Endothelial cell of umbilical vein (primary cell): ENCODE data around the gene USB1. TPM values are rescaled to one million over a fixed set of nuclear protein-coding genes. Genes with fewer than 3 reads are reported as not detected.

Source experiments
- BruUV-seq: library from RNA; stranded (reverse); fragments of 400-500 nt; replicated peaks from 2 replicates; lab custom pipeline; 2021; lab: Mats Ljungman, UMichigan
- CTCF ChIA-PET: fragments of 300-600, 350-600 bp; sonication (Branson Sonifier 250); formaldehyde crosslinking; loops from one replicate; lab custom pipeline; 2021; ENCODE audit warnings: antibody characterized with exemption, inconsistent platforms; lab: Charles Lee
- POLR2A ChIA-PET: fragments of 300-600, 350-600 bp; sonication (Branson Sonifier 250); formaldehyde crosslinking; loops from one replicate; lab custom pipeline; 2021; ENCODE audit warnings: antibody characterized with exemption, inconsistent platforms; lab: Charles Lee
- DNase-seq: peaks from one replicate; pipeline ENCODE4 v3.0.0-alpha.2; 2011; ENCODE audit warnings: low read depth, low spot score
- FAIRE-seq: peaks from 2 replicates; lab custom pipeline; 2011; peaks lifted over from hg19 to GRCh38; lab: Jason Lieb, UNC
- H2AFZ ChIP-seq: 2 replicates; pipeline ENCODE4 v1.6.0; 2012; ENCODE audit warnings: low read depth, low read length, control low read depth, inconsistent platforms
- H3K27ac ChIP-seq: 2 replicates; pipeline ENCODE4 v1.5.1; 2011; ENCODE audit warnings: low read depth, mild to moderate bottlenecking, control low read depth, low read length, moderate library complexity; ENCODE audit not compliant: insufficient read depth
- H3K27me3 ChIP-seq, 2 experiments: 2 replicates each; pipeline versions ENCODE4 v1.6.0 to v1.6.1; 2011; ENCODE audit warnings: low read length in 2 of 2, mixed read lengths in 1 of 2; ENCODE audit not compliant: control insufficient read depth in 2 of 2, insufficient read depth in 2 of 2
- H3K36me3 ChIP-seq, 2 experiments: 2 replicates in 1 of 2; 3 replicates in 1 of 2; pipeline ENCODE4 v1.5.1; 2011; ENCODE audit warnings: low read length in 2 of 2, mild to moderate bottlenecking in 1 of 2, moderate library complexity in 1 of 2; ENCODE audit not compliant: control insufficient read depth in 2 of 2, insufficient read depth in 2 of 2; ENCODE audit errors: extremely low read depth in 1 of 2
- H3K4me1 ChIP-seq: 3 replicates; pipeline ENCODE4 v1.5.1; 2011; ENCODE audit warnings: mild to moderate bottlenecking, low read length; ENCODE audit not compliant: control insufficient read depth, insufficient read depth; ENCODE audit errors: extremely low read depth
- H3K4me2 ChIP-seq: 2 replicates; pipeline ENCODE4 v1.6.1; 2011; ENCODE audit warnings: low read length, control low read depth, mixed read lengths; ENCODE audit not compliant: insufficient read depth
- H3K4me3 ChIP-seq, 3 experiments: fragments of 200-600 bp in 1 of 3; sonication (generic), shearing (Covaris generic) in 1 of 3; replicated peaks in 1 of 3; 2 replicates each; pipeline ENCODE4 v1.5.1; 2011 to 2016; ENCODE audit warnings: control low read depth in 3 of 3, low read length in 3 of 3, mild to moderate bottlenecking in 2 of 3, inconsistent platforms in 1 of 3, low read depth in 1 of 3, moderate library complexity in 1 of 3; ENCODE audit not compliant: insufficient read depth in 1 of 3
- H3K79me2 ChIP-seq: 2 replicates; pipeline ENCODE4 v1.6.0; 2012; ENCODE audit warnings: low read length, inconsistent platforms; ENCODE audit not compliant: control insufficient read depth, insufficient read depth
- H3K9ac ChIP-seq: replicated peaks from 2 replicates; pipeline ENCODE3; 2011; ENCODE audit warnings: low read length, control low read depth; ENCODE audit not compliant: insufficient read depth; ENCODE audit errors: extremely low read depth
- H3K9me1 ChIP-seq: replicated peaks from 3 replicates; pipeline ENCODE4 v1.6.0; 2011; ENCODE audit warnings: mild to moderate bottlenecking, low read length; ENCODE audit not compliant: control insufficient read depth, insufficient read depth; ENCODE audit errors: extremely low read depth
- H3K9me3 ChIP-seq: replicated peaks from 2 replicates; pipeline ENCODE4 v1.5.1; 2012; ENCODE audit warnings: low read length, inconsistent platforms; ENCODE audit not compliant: control insufficient read depth, insufficient read depth
- H4K20me1 ChIP-seq: replicated peaks from 2 replicates; pipeline ENCODE3; 2011; ENCODE audit warnings: mild to moderate bottlenecking, low read length; ENCODE audit not compliant: control insufficient read depth, insufficient read depth; ENCODE audit errors: extremely low read depth
- EZH2 ChIP-seq: IDR thresholded peaks from 2 replicates; pipeline ENCODE4 v1.6.1; 2012; ENCODE audit warnings: borderline replicate concordance, low read depth, mild to moderate bottlenecking, moderate library complexity, low read length, inconsistent platforms; ENCODE audit not compliant: severe bottlenecking
- FOS ChIP-seq: IDR thresholded peaks from 2 replicates; pipeline ENCODE4 v1.6.1; 2011; ENCODE audit warnings: mild to moderate bottlenecking, low read length, moderate library complexity, borderline replicate concordance; ENCODE audit not compliant: insufficient read depth
- GATA2 ChIP-seq: IDR thresholded peaks from 2 replicates; pipeline ENCODE4 v1.7.0; 2011; ENCODE audit warnings: low read depth, mild to moderate bottlenecking, moderate library complexity, mixed read lengths, low read length; ENCODE audit not compliant: insufficient read length, insufficient read depth
- JUN ChIP-seq: IDR thresholded peaks from 2 replicates; pipeline ENCODE4 v1.6.1; 2011; ENCODE audit warnings: borderline replicate concordance, low read depth; ENCODE audit not compliant: insufficient read length, insufficient read depth
- MYC ChIP-seq: IDR thresholded peaks from one replicate; pipeline ENCODE4 v1.6.1; 2011; ENCODE audit warnings: mild to moderate bottlenecking, low read depth, low read length
- POLR2A ChIP-seq: IDR thresholded peaks from 2 replicates; pipeline ENCODE4 v1.6.1; 2012; ENCODE audit warnings: low read depth, mild to moderate bottlenecking, control low read depth, low read length
- POLR2AphosphoS5 ChIP-seq: IDR thresholded peaks from 2 replicates; pipeline ENCODE4 v1.6.1; 2012; ENCODE audit warnings: low read depth, mild to moderate bottlenecking, control low read depth, low read length, moderate library complexity; ENCODE audit not compliant: insufficient read depth
- dilution Hi-C: fragments of 300-500 bp; cut with MboI; formaldehyde crosslinking; loops from one replicate; pipeline ENCODE4 v1.15.0; 2019; ENCODE audit warnings: low sequenced_read_pairs; ENCODE audit not compliant: extremely low pct_ligation_motif_present
- intact Hi-C: fragments of 100-400 bp; cut with micrococcal nuclease; formaldehyde crosslinking; loops from one replicate; pipeline ENCODE4 v1.10.0; 2022
- polyA plus RNA-seq, 4 experiments: library from polyadenylated mRNA; depleted of rRNA in 3 of 4; stranded (reverse) in 3 of 4; unstranded in 1 of 4; fragments of >200 nt; gene quantifications; 2 replicates each; pipeline versions ENCODE4 v1.2.1 to v1.2.3, GENCODE V29; 2011 to 2012; ENCODE audit warnings: missing spikeins in 1 of 4
- total RNA-seq: library from RNA; stranded (reverse); gene quantifications from 2 replicates; pipeline ENCODE4 v1.2.3, GENCODE V29; 2021
- TF ChIP-seq, protein P1 (sequence below), 2 donors: IDR thresholded peaks; 1 replicate in 1 of 2; 2 replicates in 1 of 2; pipeline ENCODE4 v1.5.1; 2011; ENCODE audit warnings: low read length in 2 of 2, mild to moderate bottlenecking in 2 of 2, moderate library complexity in 2 of 2, control low read depth in 1 of 2, inconsistent platforms in 1 of 2, low read depth in 1 of 2; ENCODE audit not compliant: insufficient read depth in 1 of 2; ENCODE audit errors: extremely low read depth in 1 of 2
- TF ChIP-seq, protein P2 (sequence below): IDR thresholded peaks from 2 replicates; pipeline ENCODE4 v1.6.1; 2011; ENCODE audit not compliant: insufficient read depth, insufficient read length

The USB1 gene
- total and polyA plus RNA-seq, 2 donors (not counting 3 experiments of a cell fraction or from before 2014, with no cell fraction given), result 64.6 to 83.8 TPM

DNA sequence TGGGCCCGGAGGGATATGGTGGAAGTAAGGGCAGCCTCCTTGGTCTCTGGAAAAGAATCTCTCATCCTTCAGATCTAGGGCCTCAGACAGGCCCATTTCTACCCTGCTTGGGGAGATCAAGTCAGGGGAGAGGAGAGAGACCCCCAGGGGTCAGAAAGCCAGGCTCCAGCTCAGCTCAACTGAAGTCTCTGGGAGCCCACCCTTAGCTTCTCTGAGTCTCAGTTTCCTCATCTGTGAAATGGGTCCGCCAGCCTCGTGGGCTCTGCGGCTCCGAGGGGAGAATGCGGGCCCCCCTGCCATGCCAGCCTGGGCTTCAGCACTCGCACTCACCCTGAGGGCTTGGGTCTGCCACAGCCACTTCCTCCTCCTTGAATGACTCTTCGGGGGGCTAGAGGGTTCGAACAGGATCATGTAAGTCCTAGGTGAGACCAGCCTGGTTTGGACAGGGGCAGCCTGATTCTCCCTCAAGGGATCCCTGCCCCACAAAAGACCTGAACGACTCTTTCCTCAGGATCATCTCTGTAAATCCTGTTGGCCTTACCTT is 37.0 kb upstream of the USB1 start:
- no peak overlapping the region for H3K27ac ChIP-seq
- H3K4me3 ChIP-seq, result no peak overlapping the region
- POLR2A ChIA-PET, result no interaction called here
- no peaks in the 10 kb centered on the region for H3K79me2 ChIP-seq
- no peaks in the 10 kb centered on the region for H3K9me1 ChIP-seq
- TF ChIP-seq JUN, result no peak
- no peak for TF ChIP-seq POLR2AphosphoS5
- H3K27me3 ChIP-seq, result no peaks in the 10 kb centered on the region
- no peaks in the 10 kb centered on the region for H4K20me1 ChIP-seq
- H3K36me3 ChIP-seq, result no peaks in the 10 kb centered on the region
- CTCF ChIA-PET, result no interaction called here
- H3K4me2 ChIP-seq, result no peak overlapping the region
- dilution Hi-C loops (no loop called here), intact Hi-C loops (no loop called here)
- no peak for DNase-seq
- FAIRE-seq, result no peak
- no peak overlapping the region for H2AFZ ChIP-seq
- no peaks in the 10 kb centered on the region for H3K9me3 ChIP-seq
- BruUV-seq, result no TSS peak
- H3K9ac ChIP-seq, result no peak overlapping the region
- no peaks in the 10 kb centered on the region for H3K4me1 ChIP-seq

DNA sequence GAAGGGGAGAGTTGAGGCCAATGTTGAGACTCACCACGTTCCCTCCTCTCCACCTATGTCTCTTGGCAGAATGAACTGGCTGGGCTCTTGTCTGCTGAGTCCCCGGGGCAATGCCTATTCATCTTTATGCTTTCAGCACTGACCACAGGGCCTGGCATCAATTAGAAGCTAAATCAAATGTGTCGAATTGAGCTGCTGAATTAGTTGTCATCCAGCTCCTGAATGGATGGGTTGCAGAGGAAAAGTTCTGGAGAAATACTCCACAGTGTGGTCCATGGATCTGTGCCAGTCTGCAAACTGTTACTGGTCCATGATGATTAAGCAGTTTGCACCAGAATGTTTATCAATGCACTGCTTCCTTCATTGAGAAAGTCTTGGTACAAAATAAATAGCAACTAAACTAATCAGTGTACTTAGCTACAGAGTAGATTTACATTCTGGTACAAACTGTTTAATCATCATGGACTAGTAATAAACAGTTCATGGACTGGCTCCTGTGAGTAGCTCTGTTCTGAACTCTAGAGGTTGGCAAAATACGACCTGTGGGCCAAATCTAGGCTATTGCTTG is 34.9 kb upstream of the USB1 start:
- no TSS peak for BruUV-seq
- no peaks in the 10 kb centered on the region for H3K4me1 ChIP-seq
- H3K9me3 ChIP-seq, result no peaks in the 10 kb centered on the region
- no peaks in the 10 kb centered on the region for H3K36me3 ChIP-seq
- FAIRE-seq, result no peak
- no peak overlapping the region for H2AFZ ChIP-seq
- DNase-seq, result no peak
- H3K4me3 ChIP-seq, result no peak overlapping the region
- POLR2A ChIA-PET, result no interaction called here
- no peaks in the 10 kb centered on the region for H4K20me1 ChIP-seq
- H3K9ac ChIP-seq, result no peak overlapping the region
- no peak overlapping the region for H3K27ac ChIP-seq
- no peaks in the 10 kb centered on the region for H3K27me3 ChIP-seq
- CTCF ChIA-PET, result interaction anchor here (0.9 to 1.4 kb wide), 4 partner anchors 9 to 43 kb away, joined by 3 to 4 read pairs (median 3); no protein-coding TSS in a partner anchor
- intact Hi-C loops, result no loop called here
- H3K79me2 ChIP-seq, result no peaks in the 10 kb centered on the region
- dilution Hi-C loops, result no loop called here
- H3K9me1 ChIP-seq, result no peaks in the 10 kb centered on the region
- H3K4me2 ChIP-seq, result no peak overlapping the region
- no peak for TF ChIP-seq JUN
- TF ChIP-seq, protein P1, sequence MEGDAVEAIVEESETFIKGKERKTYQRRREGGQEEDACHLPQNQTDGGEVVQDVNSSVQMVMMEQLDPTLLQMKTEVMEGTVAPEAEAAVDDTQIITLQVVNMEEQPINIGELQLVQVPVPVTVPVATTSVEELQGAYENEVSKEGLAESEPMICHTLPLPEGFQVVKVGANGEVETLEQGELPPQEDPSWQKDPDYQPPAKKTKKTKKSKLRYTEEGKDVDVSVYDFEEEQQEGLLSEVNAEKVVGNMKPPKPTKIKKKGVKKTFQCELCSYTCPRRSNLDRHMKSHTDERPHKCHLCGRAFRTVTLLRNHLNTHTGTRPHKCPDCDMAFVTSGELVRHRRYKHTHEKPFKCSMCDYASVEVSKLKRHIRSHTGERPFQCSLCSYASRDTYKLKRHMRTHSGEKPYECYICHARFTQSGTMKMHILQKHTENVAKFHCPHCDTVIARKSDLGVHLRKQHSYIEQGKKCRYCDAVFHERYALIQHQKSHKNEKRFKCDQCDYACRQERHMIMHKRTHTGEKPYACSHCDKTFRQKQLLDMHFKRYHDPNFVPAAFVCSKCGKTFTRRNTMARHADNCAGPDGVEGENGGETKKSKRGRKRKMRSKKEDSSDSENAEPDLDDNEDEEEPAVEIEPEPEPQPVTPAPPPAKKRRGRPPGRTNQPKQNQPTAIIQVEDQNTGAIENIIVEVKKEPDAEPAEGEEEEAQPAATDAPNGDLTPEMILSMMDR (IDR thresholded peaks at IDR 0.05; ENCODE audit: extremely low read depth in 1 of 2, insufficient read depth in 1 of 2, low read depth in 1 of 2, low read length in 2 of 2), result no peak
- TF ChIP-seq, protein P2, sequence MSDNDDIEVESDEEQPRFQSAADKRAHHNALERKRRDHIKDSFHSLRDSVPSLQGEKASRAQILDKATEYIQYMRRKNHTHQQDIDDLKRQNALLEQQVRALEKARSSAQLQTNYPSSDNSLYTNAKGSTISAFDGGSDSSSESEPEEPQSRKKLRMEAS, result no peak
- no peak for TF ChIP-seq POLR2AphosphoS5
- no peak for TF ChIP-seq FOS
- TF ChIP-seq GATA2, result no peak
- no peak for TF ChIP-seq MYC
- no peak for TF ChIP-seq EZH2
- no peak for TF ChIP-seq POLR2A
